NB4 (cell line): Measurements from ENCODE around the gene HTRA3.

Source experiments
- CTCF ChIP-seq: IDR thresholded peaks from one replicate; pipeline ENCODE4 v1.5.1; 2012; ENCODE audit warnings: low read depth, low read length
- MAX ChIP-seq: IDR thresholded peaks from 2 replicates; pipeline ENCODE4 v1.6.1; 2011; ENCODE audit warnings: low read depth, low read length
- MYC ChIP-seq: IDR thresholded peaks from 2 replicates; pipeline ENCODE4 v1.6.1; 2011; ENCODE audit warnings: low read depth, low read length
- POLR2A ChIP-seq: IDR thresholded peaks from 2 replicates; pipeline ENCODE4 v1.6.1; 2011; ENCODE audit warnings: mild to moderate bottlenecking; ENCODE audit not compliant: insufficient read length; ENCODE audit errors: extremely low read depth

DNA sequence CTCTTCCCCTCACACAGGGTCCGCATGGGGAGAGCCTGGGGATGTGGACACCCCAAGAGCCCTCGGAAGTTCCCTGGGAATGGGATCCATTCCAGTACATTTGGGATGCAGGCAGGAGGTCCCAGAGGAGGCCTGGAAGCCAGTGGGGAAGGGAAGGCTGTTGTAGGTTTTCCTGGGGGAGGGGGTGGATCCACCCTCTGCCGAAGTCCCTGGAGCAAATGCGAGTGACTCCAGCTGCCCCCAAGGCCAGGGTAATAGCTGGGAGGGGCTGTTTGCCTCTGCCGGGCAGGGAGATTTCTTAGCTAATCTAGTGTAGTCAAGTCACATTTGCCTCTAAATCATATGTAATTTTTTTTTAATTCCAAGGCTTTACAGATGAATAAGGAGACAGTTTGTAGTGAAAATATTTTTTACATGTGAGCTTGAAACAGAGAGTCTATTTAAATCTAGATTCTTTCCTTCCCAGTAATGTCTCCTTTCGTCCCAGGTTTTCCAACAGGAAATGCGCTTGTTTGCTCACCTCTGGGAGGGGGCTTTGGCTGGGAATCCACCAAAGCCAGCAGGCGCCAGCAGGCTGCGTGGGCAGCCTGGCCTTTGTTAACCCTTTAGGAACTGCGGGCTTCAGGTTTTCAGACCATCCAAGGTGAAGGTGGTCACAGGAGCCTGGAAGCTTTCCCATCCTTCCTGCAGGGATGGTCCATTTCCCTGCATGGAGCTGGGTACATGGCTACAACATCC is 43.7 kb upstream of the HTRA3 start:
- TF ChIP-seq CTCF (no peak), MAX (no peak), POLR2A (no peak), MYC (no peak)
